Measurements from ENCODE around the gene TMEM254. TPM values are rescaled to one million over a fixed set of nuclear protein-coding genes. Genes with fewer than 3 reads are reported as not detected.

TMEM254 gene
- total and polyA plus RNA-seq, 2 of the 4 experiments (the other 2 are of a cell fraction), result 4.7 to 10.7 TPM

DNA sequence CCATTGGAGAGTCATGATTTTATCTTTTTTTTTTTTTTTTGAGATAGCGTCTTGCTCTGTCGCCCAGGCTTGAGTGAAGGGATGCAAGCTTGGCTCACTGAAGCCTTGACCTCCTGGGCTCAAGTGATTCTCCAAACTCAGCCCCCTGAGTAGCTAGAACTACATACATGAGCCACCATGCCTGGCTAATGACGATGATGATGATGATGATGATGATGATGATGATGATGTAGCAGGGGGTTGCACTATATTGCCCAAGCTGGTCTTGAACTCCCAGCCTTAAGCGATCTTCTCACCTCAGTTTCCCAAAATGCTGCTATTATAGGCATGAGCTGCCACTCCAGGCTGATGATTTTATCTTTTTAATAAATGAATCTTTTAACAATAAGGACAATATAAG lies 40.2 kb downstream of the TMEM254 start:
- Histone ChIP-seq H3K4ac (ENCODE audit: low read depth, low read length) (no peak overlapping the region), H3K27me3 (ENCODE audit: control insufficient read depth, insufficient read depth, low read length) (peaks cover 5% of the 10 kb centered on the region), H3K9ac (ENCODE audit: low read depth, low read length) (no peak overlapping the region), H3K23ac (ENCODE audit: low read depth, low read length) (no peak overlapping the region), H2BK5ac (ENCODE audit: low read depth, low read length, poor library complexity, severe bottlenecking) (no peak overlapping the region), H4K91ac (ENCODE audit: insufficient read depth, low read depth, low read length) (no peak overlapping the region), H2BK15ac (ENCODE audit: low read depth, low read length) (no peak overlapping the region), H3K9me3 (ENCODE audit: control insufficient read depth, insufficient read depth, low read length) (no peaks in the 10 kb centered on the region), H3K27ac (ENCODE audit: insufficient read depth, low read length) (no peak overlapping the region), H3K36me3 (ENCODE audit: control insufficient read depth, insufficient read depth, low read length) (no peaks in the 10 kb centered on the region), H3K4me2 (ENCODE audit: low read depth, low read length) (no peak overlapping the region), H3K14ac (replicated peaks; ENCODE audit: low read depth, low read length) (no peak overlapping the region), H2BK120ac (ENCODE audit: low read depth, low read length) (no peak overlapping the region), H3K18ac (ENCODE audit: low read depth, low read length) (no peak overlapping the region), H3K56ac (ENCODE audit: extremely low read depth, insufficient read depth, low read length) (no peak overlapping the region), H3K79me1 (ENCODE audit: low read depth in 1 of 2, low read length in 2 of 2) (no peaks in the 10 kb centered on the region), H2AK5ac (ENCODE audit: low read depth, low read length) (no peak overlapping the region), H2BK20ac (ENCODE audit: low read depth, low read length) (no peak overlapping the region), H3K9me1 (ENCODE audit: insufficient read depth, low read length) (no peaks in the 10 kb centered on the region), H4K8ac (ENCODE audit: low read depth in 2 of 2, low read length in 2 of 2) (no peak overlapping the region), H4K5ac (ENCODE audit: low read depth, low read length) (no peak overlapping the region), H3K4me1 (ENCODE audit: control insufficient read depth, insufficient read depth, low read length) (no peaks in the 10 kb centered on the region), H3K4me3 (ENCODE audit: insufficient read depth, low read depth, low read length) (no peak overlapping the region), H2AK9ac (replicated peaks; ENCODE audit: low read depth, low read length, poor library complexity) (no peak overlapping the region), H4K20me1 (ENCODE audit: insufficient read depth, low read length) (no peaks in the 10 kb centered on the region), H2AFZ (replicated peaks; ENCODE audit: low read length, poor library complexity) (no peak overlapping the region)
- POLR2A ChIA-PET (ENCODE audit: unreplicated experiment), result no interaction called here
- no peak for DNase-seq
- intact Hi-C loops (cut with micrococcal nuclease) (no loop called here), dilution Hi-C loops (cut with HindIII; ENCODE audit: low sequenced_read_pairs, unreplicated experiment) (no loop called here), in situ Hi-C loops (cut with MboI; ENCODE audit: low sequenced_read_pairs) (no loop called here)
- no peak for ATAC-seq (ENCODE audit: low read depth)
- TF ChIP-seq POLR2A (IDR thresholded peaks at IDR 0.05; ENCODE audit: low read depth, low read length) (no peak), CEBPB (IDR thresholded peaks at IDR 0.05; ENCODE audit: low read depth, low read length) (no peak), MXI1 (IDR thresholded peaks at IDR 0.05; ENCODE audit: borderline replicate concordance, low read depth, low read length) (no peak), ELK1 (IDR thresholded peaks at IDR 0.05; ENCODE audit: borderline replicate concordance, low read depth, low read length) (no peak), CHD1 (IDR thresholded peaks at IDR 0.05; ENCODE audit: low read depth, low read length) (no peak), MAFK (IDR thresholded peaks at IDR 0.05; ENCODE audit: low read depth, low read length) (no peak), FOS (IDR thresholded peaks at IDR 0.05; ENCODE audit: low read depth, low read length) (no peak)
- TF ChIP-seq, protein P1, sequence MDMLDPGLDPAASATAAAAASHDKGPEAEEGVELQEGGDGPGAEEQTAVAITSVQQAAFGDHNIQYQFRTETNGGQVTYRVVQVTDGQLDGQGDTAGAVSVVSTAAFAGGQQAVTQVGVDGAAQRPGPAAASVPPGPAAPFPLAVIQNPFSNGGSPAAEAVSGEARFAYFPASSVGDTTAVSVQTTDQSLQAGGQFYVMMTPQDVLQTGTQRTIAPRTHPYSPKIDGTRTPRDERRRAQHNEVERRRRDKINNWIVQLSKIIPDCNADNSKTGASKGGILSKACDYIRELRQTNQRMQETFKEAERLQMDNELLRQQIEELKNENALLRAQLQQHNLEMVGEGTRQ (IDR thresholded peaks at IDR 0.05; ENCODE audit: low read depth, low read length), result no peak
- TF ChIP-seq, protein P2, sequence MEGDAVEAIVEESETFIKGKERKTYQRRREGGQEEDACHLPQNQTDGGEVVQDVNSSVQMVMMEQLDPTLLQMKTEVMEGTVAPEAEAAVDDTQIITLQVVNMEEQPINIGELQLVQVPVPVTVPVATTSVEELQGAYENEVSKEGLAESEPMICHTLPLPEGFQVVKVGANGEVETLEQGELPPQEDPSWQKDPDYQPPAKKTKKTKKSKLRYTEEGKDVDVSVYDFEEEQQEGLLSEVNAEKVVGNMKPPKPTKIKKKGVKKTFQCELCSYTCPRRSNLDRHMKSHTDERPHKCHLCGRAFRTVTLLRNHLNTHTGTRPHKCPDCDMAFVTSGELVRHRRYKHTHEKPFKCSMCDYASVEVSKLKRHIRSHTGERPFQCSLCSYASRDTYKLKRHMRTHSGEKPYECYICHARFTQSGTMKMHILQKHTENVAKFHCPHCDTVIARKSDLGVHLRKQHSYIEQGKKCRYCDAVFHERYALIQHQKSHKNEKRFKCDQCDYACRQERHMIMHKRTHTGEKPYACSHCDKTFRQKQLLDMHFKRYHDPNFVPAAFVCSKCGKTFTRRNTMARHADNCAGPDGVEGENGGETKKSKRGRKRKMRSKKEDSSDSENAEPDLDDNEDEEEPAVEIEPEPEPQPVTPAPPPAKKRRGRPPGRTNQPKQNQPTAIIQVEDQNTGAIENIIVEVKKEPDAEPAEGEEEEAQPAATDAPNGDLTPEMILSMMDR (conservative IDR thresholded peaks at IDR 0.05; ENCODE audit: low read depth, low read length), result no peak
- WGBS, 2 experiments (ENCODE audit: extremely low coverage in 2 of 2, insufficient read length in 1 of 2), result no CpG with 5 or more reads among the region's 4 CpGs
- CTCF ChIA-PET, result no interaction called here
- BruUV-seq (replicated peaks), result no TSS peak
